Hepatocyte (in vitro differentiated cells): ENCODE data around the gene AP4E1. TPM values are rescaled to one million over a fixed set of nuclear protein-coding genes. Genes with fewer than 3 reads are reported as not detected.

Source experiments
- DNase-seq: peaks from one replicate; pipeline ENCODE4 v3.0.0-alpha.2; 2016; ENCODE audit warnings: low spot score
- H2AFZ ChIP-seq: fragments of 200-600 bp; sonication (generic); 2 replicates; pipeline ENCODE4 v1.6.0; 2016; ENCODE audit warnings: antibody characterized with exemption, mild to moderate bottlenecking
- H3K27ac ChIP-seq: fragments of 200-600 bp; sonication (generic); 2 replicates; pipeline ENCODE4 v1.5.1; 2016; ENCODE audit warnings: mild to moderate bottlenecking
- H3K27me3 ChIP-seq: fragments of 200-600 bp; sonication (generic); 2 replicates; pipeline ENCODE4 v1.6.1; 2016
- H3K36me3 ChIP-seq: fragments of 200-600 bp; sonication (generic); replicated peaks from 2 replicates; pipeline ENCODE4 v1.5.1; 2016; ENCODE audit warnings: low read depth; ENCODE audit not compliant: insufficient read depth
- H3K4me1 ChIP-seq: fragments of 200-600 bp; sonication (generic); 2 replicates; pipeline ENCODE4 v1.5.1; 2016; ENCODE audit warnings: mild to moderate bottlenecking, moderate library complexity; ENCODE audit not compliant: insufficient read depth
- H3K4me2 ChIP-seq: fragments of 200-600 bp; sonication (generic); 2 replicates; pipeline ENCODE4 v1.6.0; 2016
- H3K4me3 ChIP-seq: fragments of 200-600 bp; sonication (generic); 2 replicates; pipeline ENCODE4 v1.5.1; 2016; ENCODE audit warnings: mild to moderate bottlenecking
- H3K79me2 ChIP-seq: fragments of 200-600 bp; sonication (generic); 2 replicates; pipeline ENCODE4 v1.6.0; 2017; ENCODE audit warnings: mild to moderate bottlenecking
- H3K9me2 ChIP-seq: fragments of 200-600 bp; sonication (generic); replicated peaks from 2 replicates; pipeline ENCODE4 v1.6.0; 2017; ENCODE audit warnings: mild to moderate bottlenecking; ENCODE audit not compliant: insufficient read depth
- H3K9me3 ChIP-seq: fragments of 200-600 bp; sonication (generic); 2 replicates; pipeline ENCODE4 v1.5.1; 2016; ENCODE audit warnings: low read depth, mild to moderate bottlenecking
- H4K20me1 ChIP-seq: fragments of 200-600 bp; sonication (generic); 2 replicates; pipeline ENCODE4 v1.6.0; 2016; ENCODE audit warnings: mild to moderate bottlenecking; ENCODE audit not compliant: insufficient read depth, poor library complexity, severe bottlenecking
- EZH2 ChIP-seq: fragments of 200-600 bp; sonication (generic); IDR thresholded peaks from 2 replicates; pipeline ENCODE4 v1.6.1; 2016; ENCODE audit warnings: antibody characterized with exemption, mild to moderate bottlenecking, borderline replicate concordance
- EZH2phosphoT487 ChIP-seq: fragments of 200-600 bp; sonication (generic); IDR thresholded peaks from one replicate; pipeline ENCODE4 v1.6.1; 2018; ENCODE audit warnings: antibody characterized with exemption, mild to moderate bottlenecking, low read depth, moderate library complexity; ENCODE audit not compliant: unreplicated experiment, severe bottlenecking
- WGBS: methylation state at CpG from one replicate; pipeline ENCODE4 v1.1.6; 2016; ENCODE audit warnings: low lambda C conversion rate; ENCODE audit errors: missing lambda C conversion rate; 5-methylcytosine and 5-hydroxymethylcytosine counted together
- polyA plus RNA-seq: library from polyadenylated mRNA; unstranded; fragments of >200 nt; fragmentation: Nextera tagmentation; extraction: Ambion mirVana; gene quantifications from 2 replicates; pipeline ENCODE4 v1.2.1, GENCODE V29; 2016
- total RNA-seq: library from RNA; depleted of rRNA; stranded (reverse); fragments of >200 nt; gene quantifications from 2 replicates; pipeline ENCODE4 v1.2.3, GENCODE V29; 2014
- TF ChIP-seq, protein P1 (sequence below): fragments of 200-600 bp; sonication (generic); IDR thresholded peaks from 2 replicates; pipeline ENCODE4 v1.5.1; 2016; ENCODE audit warnings: antibody characterized with exemption, mild to moderate bottlenecking; ENCODE audit not compliant: poor library complexity

The AP4E1 gene
- total and polyA plus RNA-seq, 2 experiments from 2014 or later = 1.4 to 12.4 TPM

DNA sequence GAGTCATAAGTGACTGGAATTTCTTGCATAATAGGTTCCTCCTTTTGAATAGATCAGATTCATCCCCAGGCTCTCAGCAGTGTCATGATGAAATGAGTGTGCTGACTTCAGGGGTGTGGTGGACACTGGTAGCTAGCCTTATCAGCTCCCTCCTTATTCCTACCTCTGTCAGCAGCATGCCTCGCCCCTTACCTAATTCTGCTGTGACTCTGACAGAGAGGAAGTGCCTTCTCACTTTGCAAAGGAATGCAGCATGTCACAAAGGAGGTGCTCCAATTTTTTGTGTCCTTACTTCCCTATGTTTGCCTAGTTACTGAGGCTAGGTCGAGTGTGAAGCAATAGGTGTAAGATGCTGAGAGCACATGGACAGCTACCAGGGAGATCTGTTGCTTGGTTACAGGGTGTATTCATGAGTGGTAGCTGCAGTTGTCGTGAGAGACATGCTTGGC is 95.6 kb downstream of the AP4E1 start:
- H3K36me3 ChIP-seq = no peaks in the 10 kb centered on the region
- H2AFZ ChIP-seq = no peak overlapping the region
- no peak overlapping the region for H3K27ac ChIP-seq
- H3K4me1 ChIP-seq = no peaks in the 10 kb centered on the region
- H3K9me2 ChIP-seq = no peaks in the 10 kb centered on the region
- no peak overlapping the region for H3K4me3 ChIP-seq
- peak; percentile 36 for DNase-seq
- H3K79me2 ChIP-seq = no peaks in the 10 kb centered on the region
- no peaks in the 10 kb centered on the region for H3K9me3 ChIP-seq
- no peaks in the 10 kb centered on the region for H4K20me1 ChIP-seq
- no peak overlapping the region for H3K4me2 ChIP-seq
- H3K27me3 ChIP-seq = no peaks in the 10 kb centered on the region
- 69% methylated on average over 3 of the region's 3 CpGs for WGBS
- TF ChIP-seq, protein P1, sequence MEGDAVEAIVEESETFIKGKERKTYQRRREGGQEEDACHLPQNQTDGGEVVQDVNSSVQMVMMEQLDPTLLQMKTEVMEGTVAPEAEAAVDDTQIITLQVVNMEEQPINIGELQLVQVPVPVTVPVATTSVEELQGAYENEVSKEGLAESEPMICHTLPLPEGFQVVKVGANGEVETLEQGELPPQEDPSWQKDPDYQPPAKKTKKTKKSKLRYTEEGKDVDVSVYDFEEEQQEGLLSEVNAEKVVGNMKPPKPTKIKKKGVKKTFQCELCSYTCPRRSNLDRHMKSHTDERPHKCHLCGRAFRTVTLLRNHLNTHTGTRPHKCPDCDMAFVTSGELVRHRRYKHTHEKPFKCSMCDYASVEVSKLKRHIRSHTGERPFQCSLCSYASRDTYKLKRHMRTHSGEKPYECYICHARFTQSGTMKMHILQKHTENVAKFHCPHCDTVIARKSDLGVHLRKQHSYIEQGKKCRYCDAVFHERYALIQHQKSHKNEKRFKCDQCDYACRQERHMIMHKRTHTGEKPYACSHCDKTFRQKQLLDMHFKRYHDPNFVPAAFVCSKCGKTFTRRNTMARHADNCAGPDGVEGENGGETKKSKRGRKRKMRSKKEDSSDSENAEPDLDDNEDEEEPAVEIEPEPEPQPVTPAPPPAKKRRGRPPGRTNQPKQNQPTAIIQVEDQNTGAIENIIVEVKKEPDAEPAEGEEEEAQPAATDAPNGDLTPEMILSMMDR = no peak
- TF ChIP-seq EZH2phosphoT487 (no peak), EZH2 (no peak)

DNA sequence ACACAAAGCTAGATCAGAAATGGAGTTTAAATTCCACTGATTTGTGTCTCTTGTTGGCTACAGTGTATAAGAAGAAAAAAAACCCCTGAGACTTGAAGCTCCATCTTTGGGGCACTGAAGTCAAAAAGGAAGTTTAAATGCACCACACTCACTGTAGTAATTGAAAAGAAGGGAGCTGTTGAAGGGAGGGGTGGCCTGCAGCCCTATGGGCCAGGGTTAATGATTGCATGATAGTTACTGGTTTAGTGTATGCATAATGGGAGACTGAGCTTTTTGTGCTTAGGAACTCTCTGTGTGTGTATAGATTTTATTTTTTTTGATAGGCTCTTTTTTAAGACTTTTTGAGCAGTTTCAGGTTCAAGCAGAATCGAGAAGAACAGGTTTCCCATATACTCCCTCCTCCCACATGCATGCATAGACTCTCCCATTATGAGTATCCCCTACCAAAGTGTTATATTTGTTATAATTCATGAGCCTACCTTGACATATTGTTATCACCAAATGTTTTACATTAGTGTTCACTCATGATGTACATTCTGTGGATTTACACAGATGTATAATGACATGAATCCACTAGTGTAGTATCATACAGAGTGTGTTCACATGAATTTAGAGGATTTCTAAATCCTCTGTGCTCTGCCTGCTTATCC is 98.0 kb downstream of the AP4E1 start:
- no peaks in the 10 kb centered on the region for H3K36me3 ChIP-seq

DNA sequence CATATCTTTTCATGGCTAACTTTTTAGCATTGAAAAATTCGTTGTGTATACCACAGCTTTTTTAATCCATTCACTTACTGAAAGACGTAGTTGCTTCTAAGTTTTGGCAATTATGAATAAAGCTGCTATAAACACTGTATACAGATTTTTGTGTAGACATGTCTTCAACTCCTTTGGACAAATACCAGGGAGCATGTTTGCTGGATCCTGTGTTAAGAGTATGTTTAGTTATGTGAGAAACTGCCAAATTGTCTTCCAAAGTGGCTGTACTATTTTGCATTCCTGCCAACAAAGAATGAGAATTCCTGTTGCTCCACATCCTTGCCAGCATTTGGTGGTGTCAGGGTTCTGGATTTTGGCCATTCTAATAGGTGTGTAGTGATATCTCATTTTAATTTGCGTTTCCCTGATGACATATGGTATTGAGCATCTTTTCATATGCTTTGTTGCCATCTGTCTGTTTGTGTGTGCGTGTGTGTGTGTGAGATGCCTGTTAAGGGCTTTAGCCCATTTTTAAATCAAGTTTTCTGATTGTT is 98.7 kb downstream of the AP4E1 start:
- no peak for DNase-seq
- Histone ChIP-seq H3K27me3 (no peaks in the 10 kb centered on the region), H3K36me3 (no peaks in the 10 kb centered on the region), H3K79me2 (no peaks in the 10 kb centered on the region), H3K27ac (no peak overlapping the region), H3K4me3 (no peak overlapping the region), H3K4me1 (no peaks in the 10 kb centered on the region), H2AFZ (no peak overlapping the region), H3K4me2 (no peak overlapping the region), H4K20me1 (no peaks in the 10 kb centered on the region), H3K9me2 (no peaks in the 10 kb centered on the region), H3K9me3 (no peaks in the 10 kb centered on the region)
- WGBS = 94% methylated on average over 4 of the region's 4 CpGs
- no peak for TF ChIP-seq EZH2
- no peak for TF ChIP-seq EZH2phosphoT487

More for the DNA sequence above, 98.0 kb downstream of the AP4E1 start:
- Histone ChIP-seq H3K79me2 (no peaks in the 10 kb centered on the region), H3K9me3 (no peaks in the 10 kb centered on the region), H3K4me1 (no peaks in the 10 kb centered on the region), H3K4me2 (no peak overlapping the region), H3K4me3 (no peak overlapping the region), H3K27ac (no peak overlapping the region), H2AFZ (no peak overlapping the region), H3K27me3 (no peaks in the 10 kb centered on the region), H3K9me2 (no peaks in the 10 kb centered on the region), H4K20me1 (no peaks in the 10 kb centered on the region)
- WGBS = 96% methylated on average over 1 of the region's 1 CpG
- no peak for DNase-seq
- TF ChIP-seq EZH2 (no peak), EZH2phosphoT487 (no peak)
- TF ChIP-seq, protein P1 = no peak

DNA sequence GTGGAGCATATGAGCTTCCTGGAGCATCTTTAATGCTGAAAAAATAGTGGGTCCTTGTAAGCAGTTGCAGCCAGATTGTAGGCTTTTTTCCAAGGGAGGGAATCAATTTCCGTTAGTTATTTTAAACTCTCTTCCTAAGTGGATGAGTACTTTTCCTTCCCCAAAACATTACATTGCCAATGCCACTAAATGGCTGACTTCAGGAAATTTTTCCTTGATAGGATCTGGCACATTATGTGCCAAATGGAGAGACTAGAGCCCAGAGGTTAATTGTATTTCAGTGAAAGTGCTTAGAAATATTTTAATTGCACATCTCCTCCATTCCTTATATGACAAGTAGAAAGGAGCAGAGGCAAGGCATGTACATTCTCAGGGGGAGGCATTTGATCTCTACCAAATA is 102.7 kb downstream of the AP4E1 start:
- TF ChIP-seq, protein P1 = no peak
- TF ChIP-seq EZH2phosphoT487 = no peak
- no peak for TF ChIP-seq EZH2
- Histone ChIP-seq H3K27ac (no peak overlapping the region), H3K36me3 (no peaks in the 10 kb centered on the region), H3K9me3 (no peaks in the 10 kb centered on the region), H3K4me1 (no peaks in the 10 kb centered on the region), H4K20me1 (no peaks in the 10 kb centered on the region), H3K27me3 (no peaks in the 10 kb centered on the region), H3K9me2 (no peaks in the 10 kb centered on the region), H3K79me2 (no peaks in the 10 kb centered on the region), H3K4me3 (no peak overlapping the region), H3K4me2 (no peak overlapping the region), H2AFZ (no peak overlapping the region)
- 86% methylated on average over 1 of the region's 1 CpG for WGBS
- no peak for DNase-seq
